WTC11 (cell line): Measurements from ENCODE around the gene CLEC16A. TPM values are rescaled to one million over a fixed set of nuclear protein-coding genes. Genes with fewer than 3 reads are reported as not detected.

ENCODE experiments used
- ATAC-seq: fragments of 200-7000 bp; cut with Tn5 transposase; 2 replicates; pipeline ENCODE4 v1.10.0; 2021; ENCODE audit warnings: mild to moderate bottlenecking, moderate library complexity
- CTCF ChIA-PET: fragments of 300-600 bp; sonication (Branson Sonifier 250); formaldehyde crosslinking; loops from one replicate; lab custom pipeline; 2021; ENCODE audit warnings: antibody characterized with exemption; lab: Charles Lee
- POLR2A ChIA-PET: fragments of 350-600 bp; sonication (Branson Sonifier 250); formaldehyde crosslinking; loops from one replicate; lab custom pipeline; 2021; ENCODE audit warnings: antibody characterized with exemption; lab: Charles Lee
- DNase-seq: peaks from one replicate; pipeline ENCODE4 v3.0.0; 2021; ENCODE audit warnings: low spot score
- H3K27ac Mint-ChIP-seq: 2 replicates; pipeline ENCODE4 v1.8.0; 2021; ENCODE audit warnings: mixed read lengths
- H3K27me3 Mint-ChIP-seq: 2 replicates; pipeline ENCODE4 v1.8.0; 2021; ENCODE audit warnings: low read depth, mild to moderate bottlenecking, moderate library complexity, mixed read lengths
- H3K36me3 Mint-ChIP-seq: 2 replicates; pipeline ENCODE4 v1.8.0; 2021; ENCODE audit warnings: mixed read lengths
- H3K4me1 Mint-ChIP-seq: 2 replicates; pipeline ENCODE4 v1.8.0; 2022; ENCODE audit warnings: mixed read lengths
- H3K4me3 Mint-ChIP-seq: 2 replicates; pipeline ENCODE4 v1.8.0; 2021; ENCODE audit warnings: mild to moderate bottlenecking, moderate library complexity, mixed read lengths
- H3K9me3 Mint-ChIP-seq: 2 replicates; pipeline ENCODE4 v1.8.0; 2021; ENCODE audit warnings: mixed read lengths
- CBFB ChIP-seq: sonication (generic); formaldehyde crosslinking; IDR thresholded peaks from 2 replicates; pipeline ENCODE4 v1.8.1; 2022; ENCODE audit warnings: mild to moderate bottlenecking, low read depth, missing genetic modification reagents
- ETV6 ChIP-seq: sonication (generic); formaldehyde crosslinking; IDR thresholded peaks from 2 replicates; pipeline ENCODE4 v1.8.1; 2022; ENCODE audit warnings: mild to moderate bottlenecking, missing genetic modification reagents
- FOXJ3 ChIP-seq: sonication (generic); formaldehyde crosslinking; IDR thresholded peaks from 2 replicates; pipeline ENCODE4 v1.9.0; 2021; ENCODE audit warnings: missing genetic modification reagents, mild to moderate bottlenecking, borderline replicate concordance
- GABPB1 ChIP-seq: sonication (generic); formaldehyde crosslinking; IDR thresholded peaks from 2 replicates; pipeline ENCODE4 v1.8.1; 2023; ENCODE audit warnings: mild to moderate bottlenecking, missing genetic modification reagents
- GRHL2 ChIP-seq: fragments of 250-450 bp; sonication (Bioruptor Pico); IDR thresholded peaks from 2 replicates; pipeline ENCODE4 v1.8.0; 2022; ENCODE audit warnings: mild to moderate bottlenecking, moderate library complexity; ENCODE audit not compliant: insufficient replicate concordance, severe bottlenecking
- IRF2 ChIP-seq: sonication (generic); formaldehyde crosslinking; IDR thresholded peaks from 2 replicates; pipeline ENCODE4 v1.8.0; 2022; ENCODE audit warnings: low read depth, missing genetic modification reagents, borderline replicate concordance
- JUN ChIP-seq: sonication (generic); formaldehyde crosslinking; IDR thresholded peaks from 2 replicates; pipeline ENCODE4 v1.8.0; 2023; ENCODE audit warnings: mild to moderate bottlenecking, missing genetic modification reagents
- KAT7 ChIP-seq: sonication (generic); formaldehyde crosslinking; IDR thresholded peaks from 2 replicates; pipeline ENCODE4 v1.8.1; 2023; ENCODE audit warnings: missing genetic modification reagents, mild to moderate bottlenecking, borderline replicate concordance
- NFE2L1 ChIP-seq: sonication (generic); formaldehyde crosslinking; IDR thresholded peaks from 2 replicates; pipeline ENCODE4 v1.8.1; 2023; ENCODE audit warnings: missing genetic modification reagents
- NFYB ChIP-seq: sonication (generic); formaldehyde crosslinking; conservative IDR thresholded peaks from 2 replicates; pipeline ENCODE4 v1.8.0; 2022; ENCODE audit warnings: low read depth, missing genetic modification reagents
- RORB ChIP-seq: fragments of 250-450 bp; sonication (Bioruptor Pico); IDR thresholded peaks from 2 replicates; pipeline ENCODE4 v1.9.0; 2021; ENCODE audit warnings: mild to moderate bottlenecking
- SMAD4 ChIP-seq: sonication (generic); formaldehyde crosslinking; IDR thresholded peaks from 2 replicates; pipeline ENCODE4 v1.8.0; 2022; ENCODE audit warnings: mild to moderate bottlenecking, missing genetic modification reagents
- TEAD4 ChIP-seq: sonication (generic); formaldehyde crosslinking; IDR thresholded peaks from 2 replicates; pipeline ENCODE4 v1.8.0; 2022; ENCODE audit warnings: mild to moderate bottlenecking, missing genetic modification reagents
- ZNF219 ChIP-seq: sonication (generic); formaldehyde crosslinking; IDR thresholded peaks from 2 replicates; pipeline ENCODE4 v1.8.0; 2023; ENCODE audit warnings: missing genetic modification reagents, mild to moderate bottlenecking, borderline replicate concordance
- ZNF232 ChIP-seq: sonication (generic); formaldehyde crosslinking; IDR thresholded peaks from 2 replicates; pipeline ENCODE4 v1.8.0; 2022; ENCODE audit warnings: mild to moderate bottlenecking, missing genetic modification reagents
- ZNF416 ChIP-seq: fragments of 250-450 bp; sonication (Bioruptor Pico); IDR thresholded peaks from 2 replicates; pipeline ENCODE4 v1.9.0; 2021; ENCODE audit warnings: mild to moderate bottlenecking, inconsistent platforms
- total RNA-seq: library from RNA; stranded (reverse); gene quantifications from 3 replicates; pipeline ENCODE4 v1.2.3, GENCODE V29; 2021
- TF ChIP-seq, protein P1 (sequence below): fragments of 250-450 bp; sonication (Bioruptor Pico); conservative IDR thresholded peaks from 2 replicates; pipeline ENCODE4 v1.9.0; 2021; ENCODE audit warnings: mild to moderate bottlenecking
- TF ChIP-seq, protein P2 (sequence below): sonication (generic); formaldehyde crosslinking; IDR thresholded peaks from 2 replicates; pipeline ENCODE4 v1.8.1; 2022; ENCODE audit warnings: missing genetic modification reagents, borderline replicate concordance
- TF ChIP-seq, protein P3 (sequence below): sonication (generic); formaldehyde crosslinking; IDR thresholded peaks from 2 replicates; pipeline ENCODE4 v1.8.1; 2023; ENCODE audit warnings: mild to moderate bottlenecking, moderate library complexity, missing genetic modification reagents
- TF ChIP-seq, protein P4 (sequence below): fragments of 250-450 bp; sonication (Bioruptor Pico); IDR thresholded peaks from 2 replicates; pipeline ENCODE4 v1.9.0; 2021; ENCODE audit warnings: mild to moderate bottlenecking
- TF ChIP-seq, protein P5 (sequence below): sonication (generic); formaldehyde crosslinking; IDR thresholded peaks from 2 replicates; pipeline ENCODE4 v1.8.1; 2023; ENCODE audit warnings: mild to moderate bottlenecking, missing genetic modification reagents, borderline replicate concordance
- TF ChIP-seq, protein P6 (sequence below): fragments of 250-450 bp; sonication (Bioruptor Pico); IDR thresholded peaks from 2 replicates; pipeline ENCODE4 v1.9.0; 2021; ENCODE audit warnings: mild to moderate bottlenecking, borderline replicate concordance

The CLEC16A gene
- total RNA-seq, 1 experiment from 2014 or later: 14.4 TPM

DNA sequence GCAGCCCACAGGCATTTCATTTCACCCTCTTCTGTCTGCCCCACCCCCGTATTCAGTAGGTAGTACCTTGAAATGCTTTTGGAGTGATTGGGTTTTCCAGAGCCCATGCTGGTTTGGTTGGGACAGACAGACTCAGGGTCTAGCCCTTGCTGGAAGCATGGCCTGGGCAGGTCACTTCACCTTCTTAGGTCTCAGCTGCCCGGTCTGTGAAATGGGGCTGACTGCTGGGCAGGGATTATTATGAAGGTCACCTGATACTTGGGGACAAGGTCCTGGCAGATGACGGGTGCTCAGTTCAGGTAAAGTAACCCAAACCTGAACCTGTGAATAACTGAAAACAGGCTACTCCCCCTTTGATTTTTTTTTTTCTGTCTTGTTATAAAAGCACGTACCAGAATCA is 116.0 kb downstream of the CLEC16A start:
- ATAC-seq: no peak
- no peaks in the 10 kb centered on the region for H3K27me3 Mint-ChIP-seq
- H3K4me1 Mint-ChIP-seq: peaks cover 8% of the 10 kb centered on the region
- H3K27ac Mint-ChIP-seq: no peak overlapping the region
- POLR2A ChIA-PET: no interaction called here
- DNase-seq: no peak
- no peaks in the 10 kb centered on the region for H3K9me3 Mint-ChIP-seq
- no peaks in the 10 kb centered on the region for H3K36me3 Mint-ChIP-seq
- H3K4me3 Mint-ChIP-seq: no peak overlapping the region
- CTCF ChIA-PET: no interaction called here
- TF ChIP-seq TEAD4 (CRISPR knock-in tag) (no peak), RORB (CRISPR knock-in tag) (no peak), ZNF416 (CRISPR knock-in tag) (no peak), JUN (CRISPR knock-in tag) (no peak), CBFB (CRISPR knock-in tag) (no peak), ZNF232 (CRISPR knock-in tag) (no peak), ETV6 (no peak), SMAD4 (CRISPR knock-in tag) (no peak), KAT7 (CRISPR knock-in tag) (no peak), IRF2 (no peak), FOXJ3 (CRISPR knock-in tag) (no peak), GABPB1 (no peak), NFE2L1 (CRISPR knock-in tag) (no peak), GRHL2 (CRISPR knock-in tag) (no peak)
- TF ChIP-seq, protein P1, sequence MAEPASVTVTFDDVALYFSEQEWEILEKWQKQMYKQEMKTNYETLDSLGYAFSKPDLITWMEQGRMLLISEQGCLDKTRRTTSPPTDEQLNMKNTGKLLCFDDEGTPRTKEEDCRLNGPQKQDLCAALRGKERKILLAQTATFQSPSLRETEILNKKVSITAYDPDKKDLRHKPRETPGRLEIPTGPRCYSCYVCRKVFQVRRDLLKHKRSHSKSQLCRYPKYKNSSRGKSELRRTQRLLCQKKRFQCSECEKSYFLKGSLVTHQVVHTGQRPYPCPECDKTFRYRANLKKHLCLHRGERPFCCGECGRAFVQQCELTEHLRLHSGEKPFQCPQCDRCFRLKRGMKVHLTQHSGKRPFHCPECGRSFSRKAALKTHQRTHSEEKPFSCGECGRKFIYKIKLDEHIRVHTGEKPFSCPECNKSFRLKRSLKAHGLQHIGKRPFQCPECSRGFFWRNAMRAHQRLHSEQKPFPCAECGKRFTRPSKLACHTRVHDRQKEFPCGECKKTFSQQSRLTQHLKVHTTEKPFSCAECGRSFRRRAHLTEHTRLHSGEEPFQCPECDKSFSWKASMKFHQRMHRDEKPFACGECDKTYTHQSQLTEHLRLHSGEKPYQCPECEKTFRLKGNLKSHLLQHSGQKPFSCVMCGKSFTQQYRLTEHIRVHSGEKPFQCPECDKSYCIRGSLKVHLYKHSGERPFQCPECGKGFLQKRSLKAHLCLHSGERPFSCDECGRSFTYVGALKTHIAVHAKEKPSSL (CRISPR knock-in tag): no peak
- TF ChIP-seq, protein P2, sequence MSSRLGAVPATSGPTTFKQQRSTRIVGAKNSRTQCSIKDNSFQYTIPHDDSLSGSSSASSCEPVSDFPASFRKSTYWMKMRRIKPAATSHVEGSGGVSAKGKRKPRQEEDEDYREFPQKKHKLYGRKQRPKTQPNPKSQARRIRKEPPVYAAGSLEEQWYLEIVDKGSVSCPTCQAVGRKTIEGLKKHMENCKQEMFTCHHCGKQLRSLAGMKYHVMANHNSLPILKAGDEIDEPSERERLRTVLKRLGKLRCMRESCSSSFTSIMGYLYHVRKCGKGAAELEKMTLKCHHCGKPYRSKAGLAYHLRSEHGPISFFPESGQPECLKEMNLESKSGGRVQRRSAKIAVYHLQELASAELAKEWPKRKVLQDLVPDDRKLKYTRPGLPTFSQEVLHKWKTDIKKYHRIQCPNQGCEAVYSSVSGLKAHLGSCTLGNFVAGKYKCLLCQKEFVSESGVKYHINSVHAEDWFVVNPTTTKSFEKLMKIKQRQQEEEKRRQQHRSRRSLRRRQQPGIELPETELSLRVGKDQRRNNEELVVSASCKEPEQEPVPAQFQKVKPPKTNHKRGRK (CRISPR knock-in tag): no peak
- TF ChIP-seq, protein P3, sequence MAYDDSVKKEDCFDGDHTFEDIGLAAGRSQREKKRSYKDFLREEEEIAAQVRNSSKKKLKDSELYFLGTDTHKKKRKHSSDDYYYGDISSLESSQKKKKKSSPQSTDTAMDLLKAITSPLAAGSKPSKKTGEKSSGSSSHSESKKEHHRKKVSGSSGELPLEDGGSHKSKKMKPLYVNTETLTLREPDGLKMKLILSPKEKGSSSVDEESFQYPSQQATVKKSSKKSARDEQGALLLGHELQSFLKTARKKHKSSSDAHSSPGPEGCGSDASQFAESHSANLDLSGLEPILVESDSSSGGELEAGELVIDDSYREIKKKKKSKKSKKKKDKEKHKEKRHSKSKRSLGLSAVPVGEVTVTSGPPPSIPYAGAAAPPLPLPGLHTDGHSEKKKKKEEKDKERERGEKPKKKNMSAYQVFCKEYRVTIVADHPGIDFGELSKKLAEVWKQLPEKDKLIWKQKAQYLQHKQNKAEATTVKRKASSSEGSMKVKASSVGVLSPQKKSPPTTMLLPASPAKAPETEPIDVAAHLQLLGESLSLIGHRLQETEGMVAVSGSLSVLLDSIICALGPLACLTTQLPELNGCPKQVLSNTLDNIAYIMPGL (CRISPR knock-in tag): no peak
- TF ChIP-seq, protein P4, sequence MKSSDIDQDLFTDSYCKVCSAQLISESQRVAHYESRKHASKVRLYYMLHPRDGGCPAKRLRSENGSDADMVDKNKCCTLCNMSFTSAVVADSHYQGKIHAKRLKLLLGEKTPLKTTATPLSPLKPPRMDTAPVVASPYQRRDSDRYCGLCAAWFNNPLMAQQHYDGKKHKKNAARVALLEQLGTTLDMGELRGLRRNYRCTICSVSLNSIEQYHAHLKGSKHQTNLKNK (CRISPR knock-in tag): no peak
- TF ChIP-seq, all 79 proteins: peak for 0

DNA sequence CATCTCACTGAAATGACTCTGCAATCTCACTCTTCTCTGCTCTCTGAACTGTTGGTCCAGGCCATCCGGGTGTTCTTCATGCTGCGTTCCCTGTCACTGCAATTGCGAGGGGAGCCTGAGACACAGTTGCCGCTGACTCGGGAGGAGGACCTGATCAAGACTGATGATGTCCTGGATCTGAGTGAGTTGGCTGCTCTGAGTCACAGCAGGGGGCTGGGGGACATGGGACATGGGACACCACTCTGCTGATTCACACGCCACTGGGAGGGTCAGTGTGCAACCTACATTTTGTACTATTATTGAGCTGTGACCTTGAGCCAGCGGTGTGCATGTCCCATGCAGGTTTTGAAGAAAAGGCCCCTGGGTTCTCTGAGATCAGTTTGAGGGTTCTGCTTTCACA is 116.5 kb downstream of the CLEC16A start:
- peaks cover 8% of the 10 kb centered on the region for H3K4me1 Mint-ChIP-seq
- H3K4me3 Mint-ChIP-seq: no peak overlapping the region
- no peaks in the 10 kb centered on the region for H3K36me3 Mint-ChIP-seq
- CTCF ChIA-PET: no interaction called here
- H3K27me3 Mint-ChIP-seq: no peaks in the 10 kb centered on the region
- no peaks in the 10 kb centered on the region for H3K9me3 Mint-ChIP-seq
- POLR2A ChIA-PET: no interaction called here
- DNase-seq (no peak), ATAC-seq (no peak)
- H3K27ac Mint-ChIP-seq: 0 out of 2 replicates have a peak overlapping the region, but pooled peaks have one; percentile 11
- TF ChIP-seq ZNF219: no peak
- no peak for TF ChIP-seq NFYB (CRISPR knock-in tag)
- no peak for TF ChIP-seq ZNF416 (CRISPR knock-in tag)
- TF ChIP-seq, protein P5, sequence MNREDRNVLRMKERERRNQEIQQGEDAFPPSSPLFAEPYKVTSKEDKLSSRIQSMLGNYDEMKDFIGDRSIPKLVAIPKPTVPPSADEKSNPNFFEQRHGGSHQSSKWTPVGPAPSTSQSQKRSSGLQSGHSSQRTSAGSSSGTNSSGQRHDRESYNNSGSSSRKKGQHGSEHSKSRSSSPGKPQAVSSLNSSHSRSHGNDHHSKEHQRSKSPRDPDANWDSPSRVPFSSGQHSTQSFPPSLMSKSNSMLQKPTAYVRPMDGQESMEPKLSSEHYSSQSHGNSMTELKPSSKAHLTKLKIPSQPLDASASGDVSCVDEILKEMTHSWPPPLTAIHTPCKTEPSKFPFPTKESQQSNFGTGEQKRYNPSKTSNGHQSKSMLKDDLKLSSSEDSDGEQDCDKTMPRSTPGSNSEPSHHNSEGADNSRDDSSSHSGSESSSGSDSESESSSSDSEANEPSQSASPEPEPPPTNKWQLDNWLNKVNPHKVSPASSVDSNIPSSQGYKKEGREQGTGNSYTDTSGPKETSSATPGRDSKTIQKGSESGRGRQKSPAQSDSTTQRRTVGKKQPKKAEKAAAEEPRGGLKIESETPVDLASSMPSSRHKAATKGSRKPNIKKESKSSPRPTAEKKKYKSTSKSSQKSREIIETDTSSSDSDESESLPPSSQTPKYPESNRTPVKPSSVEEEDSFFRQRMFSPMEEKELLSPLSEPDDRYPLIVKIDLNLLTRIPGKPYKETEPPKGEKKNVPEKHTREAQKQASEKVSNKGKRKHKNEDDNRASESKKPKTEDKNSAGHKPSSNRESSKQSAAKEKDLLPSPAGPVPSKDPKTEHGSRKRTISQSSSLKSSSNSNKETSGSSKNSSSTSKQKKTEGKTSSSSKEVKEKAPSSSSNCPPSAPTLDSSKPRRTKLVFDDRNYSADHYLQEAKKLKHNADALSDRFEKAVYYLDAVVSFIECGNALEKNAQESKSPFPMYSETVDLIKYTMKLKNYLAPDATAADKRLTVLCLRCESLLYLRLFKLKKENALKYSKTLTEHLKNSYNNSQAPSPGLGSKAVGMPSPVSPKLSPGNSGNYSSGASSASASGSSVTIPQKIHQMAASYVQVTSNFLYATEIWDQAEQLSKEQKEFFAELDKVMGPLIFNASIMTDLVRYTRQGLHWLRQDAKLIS (CRISPR knock-in tag): no peak
- TF ChIP-seq, protein P6, sequence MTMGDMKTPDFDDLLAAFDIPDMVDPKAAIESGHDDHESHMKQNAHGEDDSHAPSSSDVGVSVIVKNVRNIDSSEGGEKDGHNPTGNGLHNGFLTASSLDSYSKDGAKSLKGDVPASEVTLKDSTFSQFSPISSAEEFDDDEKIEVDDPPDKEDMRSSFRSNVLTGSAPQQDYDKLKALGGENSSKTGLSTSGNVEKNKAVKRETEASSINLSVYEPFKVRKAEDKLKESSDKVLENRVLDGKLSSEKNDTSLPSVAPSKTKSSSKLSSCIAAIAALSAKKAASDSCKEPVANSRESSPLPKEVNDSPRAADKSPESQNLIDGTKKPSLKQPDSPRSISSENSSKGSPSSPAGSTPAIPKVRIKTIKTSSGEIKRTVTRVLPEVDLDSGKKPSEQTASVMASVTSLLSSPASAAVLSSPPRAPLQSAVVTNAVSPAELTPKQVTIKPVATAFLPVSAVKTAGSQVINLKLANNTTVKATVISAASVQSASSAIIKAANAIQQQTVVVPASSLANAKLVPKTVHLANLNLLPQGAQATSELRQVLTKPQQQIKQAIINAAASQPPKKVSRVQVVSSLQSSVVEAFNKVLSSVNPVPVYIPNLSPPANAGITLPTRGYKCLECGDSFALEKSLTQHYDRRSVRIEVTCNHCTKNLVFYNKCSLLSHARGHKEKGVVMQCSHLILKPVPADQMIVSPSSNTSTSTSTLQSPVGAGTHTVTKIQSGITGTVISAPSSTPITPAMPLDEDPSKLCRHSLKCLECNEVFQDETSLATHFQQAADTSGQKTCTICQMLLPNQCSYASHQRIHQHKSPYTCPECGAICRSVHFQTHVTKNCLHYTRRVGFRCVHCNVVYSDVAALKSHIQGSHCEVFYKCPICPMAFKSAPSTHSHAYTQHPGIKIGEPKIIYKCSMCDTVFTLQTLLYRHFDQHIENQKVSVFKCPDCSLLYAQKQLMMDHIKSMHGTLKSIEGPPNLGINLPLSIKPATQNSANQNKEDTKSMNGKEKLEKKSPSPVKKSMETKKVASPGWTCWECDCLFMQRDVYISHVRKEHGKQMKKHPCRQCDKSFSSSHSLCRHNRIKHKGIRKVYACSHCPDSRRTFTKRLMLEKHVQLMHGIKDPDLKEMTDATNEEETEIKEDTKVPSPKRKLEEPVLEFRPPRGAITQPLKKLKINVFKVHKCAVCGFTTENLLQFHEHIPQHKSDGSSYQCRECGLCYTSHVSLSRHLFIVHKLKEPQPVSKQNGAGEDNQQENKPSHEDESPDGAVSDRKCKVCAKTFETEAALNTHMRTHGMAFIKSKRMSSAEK (CRISPR knock-in tag): no peak
- no peak for TF ChIP-seq TEAD4 (CRISPR knock-in tag)
